Stomach (tissue), 4 donors: Measurements from ENCODE around the gene MYO1H.

Experiments
- CTCF ChIP-seq, 7 experiments: fragments of 450-650 bp in 4 of 7; fragments of 200-600 bp in 3 of 7; sonication (generic) in 3 of 7; IDR thresholded peaks; one replicate each; pipeline ENCODE4 v1.5.1; 2016 to 2019; ENCODE audit warnings: antibody characterized with exemption in 7 of 7, control low read depth in 2 of 7, mild to moderate bottlenecking in 1 of 7
- EP300 ChIP-seq: sonication (generic); formaldehyde crosslinking; IDR thresholded peaks from one replicate; pipeline ENCODE4 v1.6.1; 2017; ENCODE audit warnings: antibody characterized with exemption
- POLR2AphosphoS5 ChIP-seq, 3 donors: sonication (generic); formaldehyde crosslinking; IDR thresholded peaks; one replicate each; pipeline ENCODE4 v1.6.1; 2016; ENCODE audit warnings: antibody characterized with exemption in 3 of 3

- no peak for TF ChIP-seq CTCF (IDR thresholded peaks at IDR 0.05)
- no peak for TF ChIP-seq POLR2AphosphoS5 (IDR thresholded peaks at IDR 0.05)
- no peak for TF ChIP-seq EP300
Observed at GRCh38 chr12:109435428-109436187, 87.9 kb downstream of the MYO1H start.
